SU-DHL-6 (cell line): ENCODE measurements around the gene MPHOSPH10.

ENCODE experiments used
- H2AFZ ChIP-seq: fragments of 200-600 bp; sonication (generic); 2 replicates; pipeline ENCODE4 v1.6.1; 2014; ENCODE audit warnings: low read depth, mild to moderate bottlenecking, moderate library complexity, mixed read lengths, antibody characterized with exemption, low read length; ENCODE audit not compliant: severe bottlenecking
- H3F3A ChIP-seq: fragments of 200-600 bp; shearing (Covaris generic); 2 replicates; pipeline ENCODE4 v1.6.0; 2016; ENCODE audit warnings: antibody characterized with exemption, mild to moderate bottlenecking; ENCODE audit not compliant: insufficient read depth
- H3K27ac ChIP-seq: fragments of 200-600 bp; sonication (generic); 2 replicates; pipeline ENCODE4 v1.5.1; 2016; ENCODE audit warnings: low read depth, mild to moderate bottlenecking, low read length, moderate library complexity, mixed read lengths
- H3K27me3 ChIP-seq: fragments of 200-600 bp; sonication (generic), shearing (Covaris generic); 2 replicates; pipeline ENCODE4 v1.6.0; 2014; ENCODE audit warnings: mild to moderate bottlenecking, low read length
- H3K36me3 ChIP-seq: fragments of 200-600 bp; sonication (generic); 2 replicates; pipeline ENCODE4 v1.6.1; 2014; ENCODE audit warnings: mild to moderate bottlenecking, low read length, mixed read lengths
- H3K4me2 ChIP-seq: fragments of 300-600, 200-600 bp; shearing (Covaris generic), sonication (generic); 2 replicates; pipeline ENCODE4 v1.6.0; 2014; ENCODE audit warnings: low read length, low read depth, mild to moderate bottlenecking; ENCODE audit not compliant: poor library complexity, severe bottlenecking
- H3K4me3 ChIP-seq: fragments of 200-600 bp; sonication (generic); 2 replicates; pipeline ENCODE4 v1.5.1; 2014; ENCODE audit warnings: antibody characterized with exemption, low read length, mild to moderate bottlenecking, mixed read lengths; ENCODE audit not compliant: insufficient read depth, poor library complexity, severe bottlenecking
- H3K79me2 ChIP-seq: fragments of 200-600 bp; sonication (generic); 2 replicates; pipeline ENCODE4 v1.6.1; 2014; ENCODE audit warnings: mild to moderate bottlenecking, low read length, moderate library complexity; ENCODE audit not compliant: insufficient read depth
- H3K9ac ChIP-seq: fragments of 200-600 bp; sonication (generic); 2 replicates; pipeline ENCODE4 v1.7.0; 2014; ENCODE audit warnings: mild to moderate bottlenecking, low read length
- H3K9me2 ChIP-seq: fragments of 200-600 bp; sonication (generic); replicated peaks from 2 replicates; pipeline ENCODE4 v1.6.1; 2014; ENCODE audit warnings: low read length; ENCODE audit not compliant: insufficient read depth
- H3K9me3 ChIP-seq: fragments of 200-600 bp; sonication (generic); 2 replicates; pipeline ENCODE4 v1.6.1; 2014; ENCODE audit warnings: low read length, mixed read lengths; ENCODE audit not compliant: insufficient read depth
- H4K20me1 ChIP-seq: fragments of 200-600 bp; sonication (generic); 2 replicates; pipeline ENCODE4 v1.6.1; 2014; ENCODE audit warnings: low read depth, mild to moderate bottlenecking, antibody characterized with exemption, low read length, moderate library complexity, mixed read lengths
- EZH2phosphoT487 ChIP-seq: fragments of 200-600 bp; sonication (generic), shearing (Covaris generic); conservative IDR thresholded peaks from 2 replicates; pipeline ENCODE4 v1.6.1; 2018; ENCODE audit warnings: mild to moderate bottlenecking, antibody characterized with exemption, low read length, moderate library complexity, mixed read lengths
- TF ChIP-seq, protein P1 (sequence below): fragments of 200-600 bp; sonication (generic); IDR thresholded peaks from one replicate; pipeline ENCODE4 v1.5.1; 2017; ENCODE audit warnings: antibody characterized with exemption, mild to moderate bottlenecking, low read length, moderate library complexity; ENCODE audit not compliant: insufficient read depth, poor library complexity, severe bottlenecking

MPHOSPH10 gene

DNA sequence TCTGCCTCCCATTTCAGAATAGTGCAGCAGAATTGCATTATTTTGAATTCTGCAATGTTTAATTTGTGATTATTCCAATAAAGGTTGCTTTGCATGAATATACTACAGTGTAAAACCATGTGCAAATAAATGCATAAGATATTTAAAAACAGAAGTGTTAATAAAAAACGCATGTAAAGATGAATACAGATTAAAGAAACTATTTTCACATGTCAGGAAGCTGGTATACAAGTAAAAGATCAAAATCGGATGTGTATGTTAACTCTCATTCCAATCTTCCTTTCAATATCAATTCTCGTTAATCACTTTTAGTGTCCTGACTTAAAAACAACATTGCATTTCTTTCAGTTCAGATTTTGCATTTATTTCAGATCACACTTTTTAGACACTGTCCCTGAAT is 3.5 kb upstream of the MPHOSPH10 start:
- Histone ChIP-seq H3K4me2 (no peak overlapping the region), H3K79me2 (peaks cover 41% of the 10 kb centered on the region), H3K9ac (no peak overlapping the region), H3K9me2 (no peaks in the 10 kb centered on the region), H3K27ac (no peak overlapping the region), H3K36me3 (no peaks in the 10 kb centered on the region), H3K9me3 (no peaks in the 10 kb centered on the region), H2AFZ (no peak overlapping the region), H3K27me3 (no peaks in the 10 kb centered on the region), H3K4me3 (no peak overlapping the region), H3F3A (no peaks in the 10 kb centered on the region), H4K20me1 (no peaks in the 10 kb centered on the region)
- no peak for TF ChIP-seq EZH2phosphoT487
- TF ChIP-seq, protein P1, sequence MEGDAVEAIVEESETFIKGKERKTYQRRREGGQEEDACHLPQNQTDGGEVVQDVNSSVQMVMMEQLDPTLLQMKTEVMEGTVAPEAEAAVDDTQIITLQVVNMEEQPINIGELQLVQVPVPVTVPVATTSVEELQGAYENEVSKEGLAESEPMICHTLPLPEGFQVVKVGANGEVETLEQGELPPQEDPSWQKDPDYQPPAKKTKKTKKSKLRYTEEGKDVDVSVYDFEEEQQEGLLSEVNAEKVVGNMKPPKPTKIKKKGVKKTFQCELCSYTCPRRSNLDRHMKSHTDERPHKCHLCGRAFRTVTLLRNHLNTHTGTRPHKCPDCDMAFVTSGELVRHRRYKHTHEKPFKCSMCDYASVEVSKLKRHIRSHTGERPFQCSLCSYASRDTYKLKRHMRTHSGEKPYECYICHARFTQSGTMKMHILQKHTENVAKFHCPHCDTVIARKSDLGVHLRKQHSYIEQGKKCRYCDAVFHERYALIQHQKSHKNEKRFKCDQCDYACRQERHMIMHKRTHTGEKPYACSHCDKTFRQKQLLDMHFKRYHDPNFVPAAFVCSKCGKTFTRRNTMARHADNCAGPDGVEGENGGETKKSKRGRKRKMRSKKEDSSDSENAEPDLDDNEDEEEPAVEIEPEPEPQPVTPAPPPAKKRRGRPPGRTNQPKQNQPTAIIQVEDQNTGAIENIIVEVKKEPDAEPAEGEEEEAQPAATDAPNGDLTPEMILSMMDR, result no peak

DNA sequence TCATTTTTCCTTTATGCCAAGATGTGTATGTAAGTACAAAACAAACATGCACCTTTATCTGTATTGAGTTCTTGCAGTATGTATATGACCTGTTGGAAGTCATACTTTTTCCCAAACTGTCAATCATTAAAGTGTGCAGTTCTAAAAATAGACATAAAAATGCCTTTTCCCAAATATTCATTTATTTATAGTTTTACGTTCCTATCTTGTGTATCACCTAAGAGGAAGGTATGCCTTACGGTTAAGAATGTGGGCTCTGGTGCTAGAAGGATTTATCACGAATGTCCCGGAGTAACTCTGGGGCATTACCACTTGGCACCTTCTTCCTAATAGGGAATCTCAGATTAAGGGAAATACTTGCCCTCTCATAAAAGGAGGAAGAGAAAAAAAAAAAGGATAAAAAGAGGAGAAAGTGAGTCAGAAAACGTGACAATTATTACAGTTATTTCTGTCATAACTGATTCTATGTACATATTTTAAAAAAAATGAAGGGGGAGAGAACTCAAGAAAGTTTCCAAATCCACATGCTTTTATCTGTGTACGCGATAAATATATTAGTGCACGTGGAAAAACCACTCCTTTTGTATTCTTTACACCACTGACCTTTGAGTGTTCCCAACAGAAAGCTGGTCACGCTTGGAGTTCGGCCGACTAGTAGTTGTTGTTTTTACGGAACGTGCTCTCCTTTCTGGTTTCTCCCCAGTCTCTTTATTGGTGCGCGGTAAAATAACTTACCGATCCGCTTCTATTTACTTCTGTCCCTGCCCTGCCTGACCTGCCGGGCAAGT is 1.1 kb upstream of the MPHOSPH10 start:
- Histone ChIP-seq H3K27me3 (no peaks in the 10 kb centered on the region), H3K36me3 (peaks cover 13% of the 10 kb centered on the region; the same call in 1 of the 2 replicates), H3K79me2 (peaks cover 52% of the 10 kb centered on the region), H3K9me2 (no peaks in the 10 kb centered on the region), H2AFZ (peak overlapping the region; percentile 85), H3K4me2 (peak overlapping the region; percentile 91), H3K4me3 (peak overlapping the region; percentile 83), H3K27ac (peak overlapping the region; percentile 78), H3F3A (no peaks in the 10 kb centered on the region), H3K9me3 (no peaks in the 10 kb centered on the region), H3K9ac (peak overlapping the region; percentile 84), H4K20me1 (no peaks in the 10 kb centered on the region)
- TF ChIP-seq, protein P1, result no peak
- no peak for TF ChIP-seq EZH2phosphoT487

DNA sequence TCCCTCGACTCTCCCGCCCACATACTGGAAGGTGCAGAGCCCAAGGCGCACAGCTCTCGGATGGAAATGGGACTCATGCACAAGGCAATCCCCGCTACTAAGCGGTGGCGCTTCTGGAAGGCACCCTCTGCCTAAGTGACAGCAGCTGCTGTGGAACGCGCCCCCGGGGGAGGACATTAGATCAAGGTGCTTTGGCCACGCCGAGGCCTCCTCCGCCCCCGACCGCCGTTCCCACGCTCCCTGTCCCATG is 607 bp upstream of the MPHOSPH10 start:
- Histone ChIP-seq H3K9me3 (no peaks in the 10 kb centered on the region), H3K4me2 (peak overlapping the region; percentile 91), H3K9ac (peak overlapping the region; percentile 84), H3K79me2 (peaks cover 52% of the 10 kb centered on the region), H2AFZ (peak overlapping the region; percentile 85), H3K27me3 (no peaks in the 10 kb centered on the region), H3K4me3 (peak overlapping the region; percentile 83), H3K36me3 (peaks cover 18% of the 10 kb centered on the region), H3K9me2 (no peaks in the 10 kb centered on the region), H3K27ac (peak overlapping the region; percentile 78), H3F3A (no peaks in the 10 kb centered on the region), H4K20me1 (no peaks in the 10 kb centered on the region)
- no peak for TF ChIP-seq EZH2phosphoT487
- TF ChIP-seq, protein P1, result no peak
